ENCODE measurements around the gene GPBAR1. TPM values are rescaled to one million over a fixed set of nuclear protein-coding genes. Genes with fewer than 3 reads are reported as not detected.

GPBAR1 gene, protein sequence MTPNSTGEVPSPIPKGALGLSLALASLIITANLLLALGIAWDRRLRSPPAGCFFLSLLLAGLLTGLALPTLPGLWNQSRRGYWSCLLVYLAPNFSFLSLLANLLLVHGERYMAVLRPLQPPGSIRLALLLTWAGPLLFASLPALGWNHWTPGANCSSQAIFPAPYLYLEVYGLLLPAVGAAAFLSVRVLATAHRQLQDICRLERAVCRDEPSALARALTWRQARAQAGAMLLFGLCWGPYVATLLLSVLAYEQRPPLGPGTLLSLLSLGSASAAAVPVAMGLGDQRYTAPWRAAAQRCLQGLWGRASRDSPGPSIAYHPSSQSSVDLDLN
- total RNA-seq = under 1 TPM; 0.46 to 0.88 TPM

GRCh38 chr2:218260742-218261422 lies at the start of gene GPBAR1:
Gene GPBAR1, plus strand, starts transcription at chr2:218261015. Its CDS starts 1,710 bp downstream, at chr2:218262725.
- H3K36me3 Mint-ChIP-seq = no peaks in the 10 kb centered on the region
- DNase-seq (ENCODE audit: low spot score in 2 of 2) (no peak), ATAC-seq (peak in 1 of 2 donors; percentile 3)
- no peaks in the 10 kb centered on the region for H3K9me3 Mint-ChIP-seq
- peak within 1 kb of the TSS; percentile 68 to 73 for H3K27ac Mint-ChIP-seq

- H3K9me3 Mint-ChIP-seq = peaks cover 6 to 9% of the 10 kb centered on the region in 2 donors
- peak overlapping the region in 1 of 2 donors; percentile 17 for H3K27ac Mint-ChIP-seq
- no peak for ATAC-seq
- DNase-seq (ENCODE audit: low spot score in 2 of 2) = no peak
- peaks cover 17 to 43% of the 10 kb centered on the region in 2 donors for H3K36me3 Mint-ChIP-seq
These were observed 46.7 kb upstream of the GPBAR1 start for GRCh38 chr2:218214116-218214515.

DNA sequence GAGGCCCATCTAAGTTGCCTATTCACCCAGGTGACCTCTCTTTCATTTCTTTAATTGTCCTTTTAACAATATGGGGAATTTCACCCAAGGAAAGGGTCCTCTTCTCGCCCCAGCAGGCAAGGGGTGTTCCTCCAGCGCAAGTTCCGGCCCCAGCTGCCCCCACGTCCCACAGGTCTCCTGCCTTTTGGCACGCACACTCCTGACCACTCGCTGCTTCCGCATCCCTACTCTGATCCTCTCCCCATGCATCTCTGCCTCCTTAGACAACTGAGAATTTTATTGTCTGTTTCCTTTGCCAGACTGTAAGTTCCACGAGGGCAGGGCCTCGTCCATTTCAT lies 44.5 kb upstream of the GPBAR1 start:
- H3K9me3 Mint-ChIP-seq = no peaks in the 10 kb centered on the region

GRCh38 chr2:218216674-218217359 lies 44.0 kb upstream of the GPBAR1 start, which contains the start of gene ARPC2:
Gene ARPC2, plus strand, starts transcription at chr2:218217189. Its CDS starts 282 bp downstream, at chr2:218217471.
- Mint-ChIP-seq H3K27ac (peak within 1 kb of the TSS; percentile 94 to 97), H3K36me3 (peaks cover 39 to 60% of the 10 kb centered on the region in 2 donors), H3K9me3 (no peaks in the 10 kb centered on the region)
- ATAC-seq (peak; percentile 77 to 85), DNase-seq (ENCODE audit: low spot score in 2 of 2) (peak; percentile 92 to 97)

More for the DNA sequence above, 44.5 kb upstream of the GPBAR1 start:
- H3K27ac Mint-ChIP-seq = peak overlapping the region; percentile 94 to 97
- H3K36me3 Mint-ChIP-seq = peaks cover 34 to 55% of the 10 kb centered on the region in 2 donors
- DNase-seq (ENCODE audit: low spot score in 2 of 2) = no peak
- no peak for ATAC-seq

- H3K9me3 Mint-ChIP-seq = no peaks in the 10 kb centered on the region
- DNase-seq (ENCODE audit: low spot score in 2 of 2) (peak; percentile 70 to 87), ATAC-seq (peak; percentile 75 to 79)
- peak overlapping the region; percentile 94 to 97 for H3K27ac Mint-ChIP-seq
- peaks cover 40 to 62% of the 10 kb centered on the region in 2 donors for H3K36me3 Mint-ChIP-seq
These were observed 43.2 kb upstream of the GPBAR1 start for GRCh38 chr2:218217360-218218267.

DNA sequence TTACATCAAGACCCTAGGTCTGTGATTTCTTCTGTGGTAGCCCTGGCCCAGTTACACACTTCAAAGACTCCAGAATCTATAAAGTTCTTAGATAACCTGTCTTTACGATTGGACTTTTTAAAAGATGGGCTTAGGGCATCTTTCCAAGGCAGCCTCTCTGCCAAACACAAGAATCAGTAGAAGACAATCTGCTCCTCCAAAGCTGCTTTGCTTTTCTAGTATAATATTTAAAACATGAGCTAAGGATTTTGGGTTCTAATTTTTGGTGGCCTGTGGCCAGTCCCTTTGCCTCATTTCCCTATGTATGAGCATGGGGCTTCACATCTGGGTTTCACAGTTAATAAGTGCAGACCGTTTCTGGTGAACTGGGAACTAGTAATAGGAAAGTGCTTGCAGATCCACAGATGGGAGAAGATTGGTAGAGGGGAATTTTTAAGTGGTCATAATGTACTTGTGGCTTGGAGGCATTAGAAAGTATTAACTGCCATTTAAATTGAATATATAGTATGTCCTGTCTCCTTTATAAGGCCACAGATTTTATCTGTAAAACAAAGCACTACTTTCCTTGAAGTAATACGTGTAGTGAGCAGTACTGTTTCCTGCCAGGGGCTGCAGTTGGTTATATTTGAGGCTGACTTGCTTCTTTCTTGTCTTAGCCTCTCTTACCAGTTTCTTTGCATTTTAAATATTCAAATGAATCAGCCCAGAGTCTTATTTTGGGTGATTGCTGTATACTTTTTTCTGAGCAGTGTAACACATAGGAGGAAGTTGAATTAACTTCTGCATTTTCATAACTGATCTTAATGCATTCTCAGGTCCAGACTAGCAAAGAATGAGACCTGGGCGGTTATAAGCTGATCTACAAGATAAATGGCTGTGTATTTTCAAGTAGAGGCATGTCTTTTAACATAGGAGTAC lies 42.3 kb upstream of the GPBAR1 start:
- Mint-ChIP-seq H3K36me3 (peaks cover 40 to 64% of the 10 kb centered on the region in 2 donors), H3K9me3 (no peaks in the 10 kb centered on the region), H3K27ac (peak overlapping the region; percentile 94 to 97)
- ATAC-seq (peak in 1 of 2 donors; percentile 33), DNase-seq (ENCODE audit: low spot score in 2 of 2) (no peak)

DNA sequence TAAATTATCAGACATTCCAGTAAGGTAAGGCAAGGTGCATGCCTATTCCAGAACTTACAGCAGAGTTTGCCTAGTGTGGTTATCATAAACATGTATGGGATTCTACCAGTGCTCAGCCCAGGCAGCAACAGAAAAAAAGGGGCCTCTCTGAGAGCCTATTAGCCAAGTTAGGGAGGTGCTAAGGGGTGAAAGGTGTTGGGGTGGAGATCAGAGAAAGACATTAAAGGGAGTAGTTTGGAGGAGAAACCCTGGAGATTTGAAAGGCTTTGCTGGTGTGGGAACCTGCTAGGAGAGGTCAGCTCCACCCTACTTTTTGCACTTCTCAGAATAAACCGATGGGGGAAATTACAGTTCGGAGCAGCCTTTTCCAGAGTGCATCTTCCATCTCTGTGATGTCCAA lies 40.9 kb upstream of the GPBAR1 start:
- H3K27ac Mint-ChIP-seq = peak overlapping the region; percentile 92 to 94

DNA sequence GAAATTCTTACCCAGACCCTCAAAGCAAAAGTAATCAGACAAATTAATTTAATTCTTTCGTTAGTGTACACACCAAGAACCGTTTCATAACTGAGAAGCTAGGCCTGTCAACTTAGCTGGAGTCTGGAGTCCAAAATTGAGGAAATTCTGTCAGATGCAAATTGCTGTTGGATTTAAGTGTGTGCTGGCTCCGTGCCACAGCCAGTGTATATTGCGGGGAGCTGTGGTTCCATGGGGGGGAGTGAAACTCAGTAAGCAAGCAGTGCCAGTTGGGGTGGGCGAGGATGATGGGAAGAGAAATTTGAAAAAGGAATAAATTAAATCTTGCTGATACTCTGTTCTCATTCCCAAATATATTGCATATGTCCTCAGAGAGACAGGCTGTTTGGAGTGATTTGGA lies 39.8 kb upstream of the GPBAR1 start:
- DNase-seq (ENCODE audit: low spot score in 2 of 2) (no peak), ATAC-seq (no peak)
- no peaks in the 10 kb centered on the region for H3K9me3 Mint-ChIP-seq
- peak overlapping the region; percentile 94 to 96 for H3K27ac Mint-ChIP-seq
- peaks cover 46 to 83% of the 10 kb centered on the region in 2 donors for H3K36me3 Mint-ChIP-seq

More for the DNA sequence above, 40.9 kb upstream of the GPBAR1 start:
- no peak for DNase-seq (ENCODE audit: low spot score in 2 of 2)
- H3K9me3 Mint-ChIP-seq = no peaks in the 10 kb centered on the region
- H3K36me3 Mint-ChIP-seq = peaks cover 46 to 75% of the 10 kb centered on the region in 2 donors
- ATAC-seq = no peak

GRCh38 chr2:218223046-218223445 lies 37.8 kb upstream of the GPBAR1 start:
- Mint-ChIP-seq H3K9me3 (no peaks in the 10 kb centered on the region), H3K36me3 (peaks cover 40 to 86% of the 10 kb centered on the region in 2 donors)
- ATAC-seq = peak; percentile 33 to 67

DNA sequence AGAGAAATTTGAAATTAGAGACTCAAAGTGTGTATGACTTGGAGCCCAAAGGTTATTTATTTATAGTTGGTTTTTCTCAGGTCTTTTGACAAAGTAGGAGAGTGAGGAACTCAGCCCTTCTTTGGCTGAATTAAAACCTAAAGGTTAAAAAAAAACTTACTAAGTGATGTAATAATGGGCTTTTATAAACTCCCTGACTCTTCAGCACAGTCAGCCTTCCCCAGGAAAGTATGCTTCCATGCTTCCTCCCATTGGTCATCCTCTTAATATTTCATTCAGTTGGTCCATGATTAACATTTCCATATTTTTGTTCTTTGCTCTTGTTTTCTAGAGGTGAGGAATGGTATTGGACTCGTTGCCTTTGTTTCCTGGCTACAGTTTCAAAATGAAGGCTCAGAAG lies 36.6 kb upstream of the GPBAR1 start:
- Mint-ChIP-seq H3K27ac (peak overlapping the region; percentile 32 to 94), H3K36me3 (peaks cover 41 to 86% of the 10 kb centered on the region in 2 donors), H3K9me3 (no peaks in the 10 kb centered on the region)
- DNase-seq (ENCODE audit: low spot score in 2 of 2) (no peak), ATAC-seq (no peak)

More at GRCh38 chr2:218223046-218223445, 37.8 kb upstream of the GPBAR1 start:
- no peak for DNase-seq (ENCODE audit: low spot score in 2 of 2)
- H3K27ac Mint-ChIP-seq = peak overlapping the region; percentile 44 to 94

GRCh38 chr2:218226903-218227302 lies 33.9 kb upstream of the GPBAR1 start:
- H3K36me3 Mint-ChIP-seq = peaks cover 31 to 81% of the 10 kb centered on the region in 2 donors
- peak overlapping the region; percentile 81 to 87 for H3K27ac Mint-ChIP-seq
- DNase-seq (ENCODE audit: low spot score in 2 of 2) (no peak), ATAC-seq (no peak)
- no peaks in the 10 kb centered on the region for H3K9me3 Mint-ChIP-seq

DNA sequence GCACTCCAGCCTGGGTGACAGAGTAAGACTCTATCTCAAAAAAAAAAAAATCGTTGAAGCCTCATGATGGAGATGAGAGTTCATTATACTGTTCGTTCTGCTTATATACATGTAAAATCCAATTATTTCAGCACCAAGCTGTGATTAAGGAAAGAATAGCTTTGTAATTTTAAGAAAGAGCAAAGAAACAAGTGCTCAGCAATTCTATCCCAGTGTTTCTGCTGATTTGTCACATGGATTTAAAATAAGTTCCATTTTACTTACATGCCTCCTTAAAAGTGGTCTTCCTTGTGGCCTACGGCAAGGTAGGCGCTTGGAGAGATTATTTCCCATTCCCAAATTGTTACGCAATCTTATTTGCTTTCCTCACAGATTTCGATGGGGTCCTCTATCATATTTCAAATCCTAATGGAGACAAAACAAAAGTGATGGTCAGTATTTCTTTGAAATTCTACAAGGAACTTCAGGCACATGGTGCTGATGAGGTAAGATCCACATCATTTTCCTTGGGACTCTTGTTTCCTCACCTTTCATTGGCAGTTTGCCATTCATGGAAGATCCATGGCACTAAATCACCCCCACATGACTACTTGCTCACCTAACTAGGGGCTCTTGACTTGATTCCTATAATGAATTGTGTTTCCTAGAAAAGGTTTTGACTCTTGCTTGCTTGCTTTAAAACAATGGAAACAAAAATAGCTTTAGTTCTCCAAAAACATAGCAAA lies 32.3 kb upstream of the GPBAR1 start:
- DNase-seq (ENCODE audit: low spot score in 2 of 2) = no peak
- Mint-ChIP-seq H3K9me3 (no peaks in the 10 kb centered on the region), H3K36me3 (peaks cover 39 to 91% of the 10 kb centered on the region in 2 donors), H3K27ac (peak overlapping the region; percentile 87 to 94)
- ATAC-seq = no peak

DNA sequence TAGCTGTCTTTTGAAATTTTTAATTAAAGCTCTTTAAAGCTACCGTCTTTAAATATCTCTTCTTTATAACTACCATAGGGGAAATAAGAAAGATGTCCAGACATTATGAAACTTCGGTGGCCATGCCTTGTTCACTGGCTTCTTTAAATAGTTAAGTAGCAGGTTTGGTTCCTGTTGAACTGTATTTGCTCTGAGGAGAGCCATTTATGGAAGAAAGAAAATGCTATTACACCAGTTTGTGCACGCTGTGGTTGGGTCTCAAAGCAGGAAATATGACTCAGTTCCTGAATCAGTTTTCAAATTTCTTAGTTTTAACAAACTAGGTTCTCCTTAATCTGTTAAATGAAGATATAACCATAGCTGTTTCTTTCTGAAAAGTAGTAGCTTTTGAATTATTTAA lies 31.6 kb upstream of the GPBAR1 start:
- Mint-ChIP-seq H3K27ac (peak overlapping the region; percentile 87 to 94), H3K9me3 (no peaks in the 10 kb centered on the region), H3K36me3 (peaks cover 41 to 91% of the 10 kb centered on the region in 2 donors)
- DNase-seq (ENCODE audit: low spot score in 2 of 2) (peak in 1 of 2 donors; percentile 33), ATAC-seq (peak; percentile 88 to 89)

- no peak for DNase-seq (ENCODE audit: low spot score in 2 of 2)
These were observed 31.0 kb upstream of the GPBAR1 start for GRCh38 chr2:218229851-218230250.

More at GRCh38 chr2:218229851-218230250, 31.0 kb upstream of the GPBAR1 start:
- peak in 1 of 2 donors; percentile 46 for ATAC-seq
- H3K36me3 Mint-ChIP-seq = peaks cover 40 to 91% of the 10 kb centered on the region in 2 donors
- H3K9me3 Mint-ChIP-seq = no peaks in the 10 kb centered on the region
- H3K27ac Mint-ChIP-seq = peak overlapping the region; percentile 87 to 94

Measured in activated naive CD4-positive, alpha-beta T cell treated with anti-CD3 and anti-CD28 coated beads, Interleukin-2, amount 50 U/mL, for 72 hours (primary cell).